ENCODE measurements around the gene SLFN14. TPM values are rescaled to one million over a fixed set of nuclear protein-coding genes. Genes with fewer than 3 reads are reported as not detected.

The SLFN14 gene
- total RNA-seq, 1 experiment from 2014 or later: not detected

DNA sequence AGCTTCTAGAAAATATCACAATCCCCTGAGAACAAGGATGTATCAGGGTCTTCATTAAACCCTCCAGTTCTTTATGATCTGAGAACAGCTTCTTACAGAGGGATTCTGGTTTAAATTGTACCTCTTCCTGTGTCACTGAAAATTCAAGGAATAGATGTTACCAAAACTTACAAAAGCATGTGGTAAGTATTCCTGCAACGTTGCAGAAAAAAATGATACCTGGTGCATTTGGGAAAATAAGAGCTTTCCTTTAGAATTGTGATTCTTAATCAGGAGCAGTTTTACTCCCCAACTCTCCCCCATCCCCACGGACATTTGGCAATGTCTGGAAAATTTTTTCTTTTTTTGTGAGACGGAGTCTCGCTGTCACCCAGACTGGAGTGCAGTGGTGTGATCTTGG is 7.3 kb downstream of the SLFN14 start:
- H2AFZ ChIP-seq: no peak overlapping the region
- H3K4me1 ChIP-seq (replicated peaks; ENCODE audit: insufficient read depth): no peaks in the 10 kb centered on the region
- TF ChIP-seq, protein P1, sequence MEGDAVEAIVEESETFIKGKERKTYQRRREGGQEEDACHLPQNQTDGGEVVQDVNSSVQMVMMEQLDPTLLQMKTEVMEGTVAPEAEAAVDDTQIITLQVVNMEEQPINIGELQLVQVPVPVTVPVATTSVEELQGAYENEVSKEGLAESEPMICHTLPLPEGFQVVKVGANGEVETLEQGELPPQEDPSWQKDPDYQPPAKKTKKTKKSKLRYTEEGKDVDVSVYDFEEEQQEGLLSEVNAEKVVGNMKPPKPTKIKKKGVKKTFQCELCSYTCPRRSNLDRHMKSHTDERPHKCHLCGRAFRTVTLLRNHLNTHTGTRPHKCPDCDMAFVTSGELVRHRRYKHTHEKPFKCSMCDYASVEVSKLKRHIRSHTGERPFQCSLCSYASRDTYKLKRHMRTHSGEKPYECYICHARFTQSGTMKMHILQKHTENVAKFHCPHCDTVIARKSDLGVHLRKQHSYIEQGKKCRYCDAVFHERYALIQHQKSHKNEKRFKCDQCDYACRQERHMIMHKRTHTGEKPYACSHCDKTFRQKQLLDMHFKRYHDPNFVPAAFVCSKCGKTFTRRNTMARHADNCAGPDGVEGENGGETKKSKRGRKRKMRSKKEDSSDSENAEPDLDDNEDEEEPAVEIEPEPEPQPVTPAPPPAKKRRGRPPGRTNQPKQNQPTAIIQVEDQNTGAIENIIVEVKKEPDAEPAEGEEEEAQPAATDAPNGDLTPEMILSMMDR (conservative IDR thresholded peaks at IDR 0.05): no peak
- TF ChIP-seq EZH2 (IDR thresholded peaks at IDR 0.05; ENCODE audit: low read depth): no peak
- H3F3A ChIP-seq (ENCODE audit: insufficient read depth, low read depth): no peaks in the 10 kb centered on the region
- no peak for DNase-seq
- no peak overlapping the region for H3K4me2 ChIP-seq
- no peak overlapping the region for H3K27ac ChIP-seq
- no peaks in the 10 kb centered on the region for H3K36me3 ChIP-seq (ENCODE audit: low read depth)
- CTCF ChIA-PET: no interaction called here
- no TSS peak for BruUV-seq (replicated peaks)
- POLR2A ChIA-PET (ENCODE audit: unreplicated experiment): interaction anchor here (0.6 kb wide), 1 partner anchor 296 kb away, joined by 5 read pairs; no protein-coding TSS in a partner anchor
- no peaks in the 10 kb centered on the region for H4K20me1 ChIP-seq (ENCODE audit: insufficient read depth)
- H3K4me3 ChIP-seq: no peak overlapping the region
- no peaks in the 10 kb centered on the region for H3K79me2 ChIP-seq (ENCODE audit: low read depth)
- no peaks in the 10 kb centered on the region for H3K9me3 ChIP-seq (ENCODE audit: insufficient read depth, low read depth)
- intact Hi-C loops (cut with micrococcal nuclease; ENCODE audit: unreplicated experiment): no loop called here
- peaks cover 48% of the 10 kb centered on the region for H3K27me3 ChIP-seq (ENCODE audit: insufficient read depth, low read depth)
- H3K9me2 ChIP-seq (ENCODE audit: insufficient read depth): no peaks in the 10 kb centered on the region

DNA sequence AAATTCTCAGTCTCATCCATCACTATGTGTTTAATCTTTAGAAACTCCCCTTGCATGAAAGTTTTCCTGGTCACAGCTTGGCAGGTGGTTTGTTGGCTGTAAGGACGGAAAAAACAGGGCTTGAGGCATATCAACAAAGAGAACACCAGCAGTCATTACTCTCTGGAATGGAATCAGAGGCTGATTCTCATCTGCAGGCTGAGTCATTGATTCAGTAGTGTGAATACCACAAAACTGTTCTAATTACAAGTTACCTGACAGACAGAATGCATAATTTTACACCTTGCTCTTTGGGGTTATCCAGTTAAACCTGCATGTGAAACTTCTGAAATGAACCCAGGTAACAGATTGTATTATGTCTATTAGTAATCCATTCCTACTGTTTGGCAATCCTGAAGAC is 11.6 kb downstream of the SLFN14 start:
- CTCF ChIA-PET: no interaction called here

DNA sequence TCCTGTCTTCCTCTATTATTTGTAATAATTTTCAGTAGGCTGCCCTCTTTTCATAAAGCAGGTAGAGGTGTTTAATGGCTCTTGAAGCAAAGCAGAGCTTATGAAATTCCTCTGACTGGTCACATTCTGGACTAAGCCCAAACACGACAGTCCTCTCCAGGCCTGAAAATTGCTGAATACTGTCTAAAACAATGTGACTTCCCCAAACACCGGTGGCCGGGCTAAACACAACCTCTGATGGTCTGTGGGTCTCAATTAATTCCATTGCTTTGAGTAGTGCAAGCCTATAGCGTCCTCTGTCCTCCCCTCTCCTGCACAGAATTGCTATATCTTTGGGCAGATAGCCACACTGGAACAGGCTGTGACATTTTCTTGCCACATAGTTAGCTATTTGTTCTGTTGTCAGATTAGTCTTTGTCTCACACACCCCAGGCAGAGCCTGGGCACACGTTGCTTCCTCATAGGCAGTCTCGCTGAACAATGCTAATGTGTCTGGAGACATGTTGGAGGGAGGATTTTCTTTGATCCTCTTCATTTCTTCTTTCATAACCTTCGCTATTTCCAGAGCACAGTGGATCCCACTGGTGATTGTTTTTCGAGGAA is 12.3 kb downstream of the SLFN14 start:
- no TSS peak for BruUV-seq (replicated peaks)
- Histone ChIP-seq H4K20me1 (ENCODE audit: insufficient read depth) (no peaks in the 10 kb centered on the region), H3K4me2 (no peak overlapping the region), H3K9me3 (ENCODE audit: insufficient read depth, low read depth) (no peaks in the 10 kb centered on the region), H3K9me2 (ENCODE audit: insufficient read depth) (no peaks in the 10 kb centered on the region), H3K27me3 (ENCODE audit: insufficient read depth, low read depth) (peaks cover 48% of the 10 kb centered on the region), H3F3A (ENCODE audit: insufficient read depth, low read depth) (no peaks in the 10 kb centered on the region), H3K79me2 (ENCODE audit: low read depth) (no peaks in the 10 kb centered on the region), H3K27ac (no peak overlapping the region), H3K4me1 (replicated peaks; ENCODE audit: insufficient read depth) (no peaks in the 10 kb centered on the region), H3K36me3 (ENCODE audit: low read depth) (no peaks in the 10 kb centered on the region), H2AFZ (no peak overlapping the region), H3K4me3 (no peak overlapping the region)
- CTCF ChIA-PET: no interaction called here
- POLR2A ChIA-PET (ENCODE audit: unreplicated experiment): interaction anchor here (0.7 kb wide), 1 partner anchor 405 kb away, joined by 3 read pairs; no protein-coding TSS in a partner anchor
- TF ChIP-seq, protein P1 (conservative IDR thresholded peaks at IDR 0.05): no peak
- TF ChIP-seq EZH2 (IDR thresholded peaks at IDR 0.05; ENCODE audit: low read depth): no peak
- intact Hi-C loops (cut with micrococcal nuclease; ENCODE audit: unreplicated experiment): no loop called here
- no peak for DNase-seq

More for the DNA sequence above, 11.6 kb downstream of the SLFN14 start:
- BruUV-seq (replicated peaks): no TSS peak
- H3K9me3 ChIP-seq (ENCODE audit: insufficient read depth, low read depth): no peaks in the 10 kb centered on the region
- H3F3A ChIP-seq (ENCODE audit: insufficient read depth, low read depth): no peaks in the 10 kb centered on the region
- no peaks in the 10 kb centered on the region for H3K36me3 ChIP-seq (ENCODE audit: low read depth)
- H2AFZ ChIP-seq: no peak overlapping the region
- no peaks in the 10 kb centered on the region for H3K9me2 ChIP-seq (ENCODE audit: insufficient read depth)
- H3K27ac ChIP-seq: no peak overlapping the region
- H4K20me1 ChIP-seq (ENCODE audit: insufficient read depth): no peaks in the 10 kb centered on the region
- POLR2A ChIA-PET (ENCODE audit: unreplicated experiment): no interaction called here
- intact Hi-C loops (cut with micrococcal nuclease; ENCODE audit: unreplicated experiment): no loop called here
- no peak overlapping the region for H3K4me3 ChIP-seq
- TF ChIP-seq EZH2 (IDR thresholded peaks at IDR 0.05; ENCODE audit: low read depth): no peak
- TF ChIP-seq, protein P1 (conservative IDR thresholded peaks at IDR 0.05): no peak
- no peaks in the 10 kb centered on the region for H3K79me2 ChIP-seq (ENCODE audit: low read depth)
- H3K27me3 ChIP-seq (ENCODE audit: insufficient read depth, low read depth): peaks cover 54% of the 10 kb centered on the region
- no peaks in the 10 kb centered on the region for H3K4me1 ChIP-seq (replicated peaks; ENCODE audit: insufficient read depth)
- DNase-seq: no peak
- H3K4me2 ChIP-seq: no peak overlapping the region
